SK-N-SH (cell line): Measurements from ENCODE around the gene MRAP.

ENCODE experiments used
- CHD2 ChIP-seq: fragments of 150-350 bp; IDR thresholded peaks from 2 replicates; pipeline ENCODE4 v1.6.1; 2018; ENCODE audit warnings: low read length; ENCODE audit not compliant: partially characterized antibody
- CTCF ChIP-seq: fragments of 200-600 bp; sonication (generic); IDR thresholded peaks from 2 replicates; pipeline ENCODE4 v1.6.1; 2017; ENCODE audit warnings: antibody characterized with exemption, mild to moderate bottlenecking, moderate library complexity
- EP300 ChIP-seq, 2 experiments: IDR thresholded peaks; 2 replicates each; pipeline versions ENCODE4 v1.4.0 to v1.6.1; 2012; ENCODE audit warnings: borderline replicate concordance in 1 of 2, low read depth in 1 of 2, low read length in 1 of 2
- GABPA ChIP-seq: IDR thresholded peaks from 2 replicates; pipeline ENCODE4 v1.4.0; 2012; ENCODE audit warnings: low read depth, mild to moderate bottlenecking
- POLR2AphosphoS5 ChIP-seq: IDR thresholded peaks from 2 replicates; pipeline ENCODE4 v1.6.1; 2012; ENCODE audit warnings: low read depth, low read length
- RFX5 ChIP-seq: IDR thresholded peaks from 2 replicates; pipeline ENCODE4 v1.6.1; 2012; ENCODE audit warnings: mild to moderate bottlenecking, improper control_type of control experiment, low read length
- RXRA ChIP-seq: IDR thresholded peaks from 2 replicates; pipeline ENCODE4 v1.4.0; 2012; ENCODE audit warnings: low read depth, mild to moderate bottlenecking, borderline replicate concordance
- TAF1 ChIP-seq: IDR thresholded peaks from 2 replicates; pipeline ENCODE4 v1.6.1; 2012; ENCODE audit warnings: low read depth, mild to moderate bottlenecking, low read length, moderate library complexity, borderline replicate concordance
- USF1 ChIP-seq: IDR thresholded peaks from 2 replicates; pipeline ENCODE4 v1.4.0; 2012; ENCODE audit warnings: low read depth, borderline replicate concordance
- USF2 ChIP-seq: fragments of 150-350 bp; IDR thresholded peaks from 2 replicates; pipeline ENCODE4 v1.6.1; 2017; ENCODE audit warnings: antibody characterized with exemption, low read length, low read depth, borderline replicate concordance
- YY1 ChIP-seq: IDR thresholded peaks from 2 replicates; pipeline ENCODE4 v1.4.0; 2012; ENCODE audit warnings: low read depth, mild to moderate bottlenecking

- TF ChIP-seq RFX5 (no peak), USF1 (no peak), TAF1 (no peak), CTCF (no peak), EP300 (IDR thresholded peaks at IDR 0.05; ENCODE audit: borderline replicate concordance in 1 of 2, low read depth in 1 of 2, low read length in 1 of 2) (no peak), USF2 (no peak), YY1 (no peak), CHD2 (no peak), RXRA (no peak), POLR2AphosphoS5 (no peak), GABPA (no peak)
Observed at GRCh38 chr21:32352526-32352925, 53.9 kb downstream of the MRAP start.
